GM12892 (cell line): Measurements from ENCODE around the gene BATF3.
"Not testable (repeated sequence)": the region's sequence is repeated elsewhere in the genome, so short reads cannot be mapped to it uniquely, and the experiment has no call there.

ENCODE experiments used
- DNase-seq: peaks from one replicate; pipeline ENCODE4 v3.0.0; 2011; ENCODE audit not compliant: insufficient read length
- FAIRE-seq: peaks from 2 replicates; lab custom pipeline; 2011; peaks lifted over from hg19 to GRCh38; lab: Jason Lieb, UNC
- POLR2A ChIP-seq: IDR thresholded peaks from 2 replicates; pipeline ENCODE4 v1.6.1; 2011; ENCODE audit warnings: low read depth, low read length, control low read depth
- POLR2AphosphoS5 ChIP-seq: IDR thresholded peaks from 2 replicates; pipeline ENCODE4 v1.6.1; 2011; ENCODE audit warnings: low read depth, low read length, control low read depth
- TAF1 ChIP-seq: IDR thresholded peaks from 2 replicates; pipeline ENCODE4 v1.6.1; 2011; ENCODE audit warnings: low read depth, mild to moderate bottlenecking, control low read depth, low read length, borderline replicate concordance

BATF3 gene

DNA sequence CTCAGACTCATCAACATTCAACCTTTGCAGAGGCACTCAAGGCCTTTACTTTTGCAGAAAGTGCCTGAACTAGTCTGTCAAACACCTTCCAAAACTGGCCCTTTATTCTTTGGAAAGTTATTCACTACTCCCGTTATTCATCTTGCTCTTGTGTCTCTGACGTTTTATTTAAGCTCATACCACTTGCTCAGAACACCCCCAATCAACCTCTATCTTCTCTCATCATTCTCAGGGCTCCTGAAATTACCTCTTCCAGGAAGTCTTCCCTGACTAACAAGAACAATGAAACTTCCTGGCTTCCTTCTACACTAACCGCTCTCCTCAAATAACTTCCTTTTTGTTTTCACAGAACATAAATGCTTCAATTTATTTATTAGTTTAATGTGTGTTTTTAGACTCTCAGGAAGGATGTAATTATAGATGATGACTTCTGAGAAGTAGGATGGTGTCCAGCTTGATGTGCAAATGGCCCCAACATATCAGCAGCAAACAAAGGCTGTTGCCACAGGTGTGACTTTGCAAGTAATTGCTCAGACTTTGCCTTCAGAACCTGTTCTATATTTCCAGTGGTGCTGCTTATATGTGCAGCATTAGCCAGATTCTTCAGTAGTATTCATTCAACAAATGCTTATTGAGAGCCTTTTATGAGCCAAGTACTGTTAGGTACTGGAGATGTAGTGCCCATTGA is 22.8 kb upstream of the BATF3 start:
- TF ChIP-seq POLR2AphosphoS5 (no peak), POLR2A (no peak)
- FAIRE-seq (no peak), DNase-seq (no peak)

- no peak for DNase-seq
- peak; percentile 84 for FAIRE-seq
- TF ChIP-seq POLR2A (no peak), TAF1 (no peak), POLR2AphosphoS5 (no peak)
These were observed 22.0 kb upstream of the BATF3 start for GRCh38 chr1:212721388-212722247.

DNA sequence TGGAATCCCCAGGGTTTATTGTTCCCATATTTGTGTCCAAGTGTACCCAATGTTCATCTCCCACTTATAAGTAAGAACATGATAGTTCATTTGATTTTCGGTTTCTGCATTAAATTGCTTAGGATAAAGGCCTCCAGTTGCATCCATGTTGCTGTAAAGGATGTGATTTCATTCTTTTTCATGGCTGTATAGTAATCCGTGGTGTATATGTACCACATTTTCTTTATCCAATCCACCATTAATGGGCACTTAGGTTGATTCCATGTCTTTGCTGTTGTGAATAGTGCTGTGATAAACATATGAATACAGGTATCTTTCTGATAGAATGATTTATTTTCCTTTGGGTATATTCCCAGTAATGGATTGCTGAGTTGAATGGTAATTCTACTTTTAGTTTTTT is 20.0 kb upstream of the BATF3 start:
- DNase-seq = no peak
- no peak for FAIRE-seq
- TF ChIP-seq TAF1 (no peak), POLR2AphosphoS5 (no peak), POLR2A (no peak)

DNA sequence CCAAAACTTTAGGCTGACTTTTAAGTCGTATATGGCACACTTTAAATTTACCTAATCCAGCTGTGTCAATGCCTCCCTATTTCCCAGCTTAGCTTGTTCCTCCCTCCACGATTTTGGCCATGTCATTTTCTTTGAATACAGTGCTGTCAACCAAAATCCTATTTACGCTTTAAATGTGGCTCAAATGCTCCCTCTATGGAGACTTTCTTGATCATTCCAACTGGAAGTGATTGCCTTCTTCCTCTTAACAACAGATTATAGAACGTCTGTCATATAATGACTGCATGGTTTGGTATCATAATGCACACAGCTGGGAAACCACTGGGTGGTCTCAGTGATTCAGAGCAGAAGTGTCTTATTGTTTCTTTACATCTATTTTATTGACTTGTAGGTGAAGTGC is 18.9 kb upstream of the BATF3 start:
- TF ChIP-seq POLR2A = no peak
- no peak for TF ChIP-seq POLR2AphosphoS5
- TF ChIP-seq TAF1 = no peak
- DNase-seq (no peak), FAIRE-seq (no peak)

DNA sequence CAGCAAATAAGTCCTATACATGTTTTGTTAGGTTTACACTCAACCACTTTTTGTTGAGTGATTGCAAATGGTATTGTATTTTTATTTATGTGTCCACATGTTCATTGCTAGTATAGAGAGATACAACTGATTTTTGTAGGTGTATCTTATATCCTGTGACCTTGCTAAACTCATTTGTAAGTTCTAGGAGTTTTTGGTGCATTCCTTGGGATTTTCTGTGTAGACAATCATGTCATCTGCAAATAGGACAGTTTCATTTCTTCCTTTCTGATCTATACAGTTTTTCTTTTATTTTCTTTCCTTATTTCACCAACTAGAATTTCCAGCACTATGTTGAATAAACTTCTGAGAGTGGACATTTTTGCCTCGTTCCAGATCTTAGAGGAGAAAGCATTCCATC is 16.5 kb upstream of the BATF3 start:
- DNase-seq = no peak
- TF ChIP-seq POLR2AphosphoS5 = no peak
- TF ChIP-seq POLR2A = no peak
- TF ChIP-seq TAF1 = no peak
- no peak for FAIRE-seq

GRCh38 chr1:212713465-212714136 is 14.0 kb upstream of the BATF3 start:
- no peak for TF ChIP-seq TAF1
- peak; percentile 40 for FAIRE-seq

GRCh38 chr1:212712451-212713303 is 13.0 kb upstream of the BATF3 start:
- FAIRE-seq (peak; percentile 24), DNase-seq (no peak)
- no peak for TF ChIP-seq POLR2AphosphoS5
- no peak for TF ChIP-seq TAF1
- TF ChIP-seq POLR2A = no peak

More at GRCh38 chr1:212713465-212714136, 14.0 kb upstream of the BATF3 start:
- DNase-seq = no peak

GRCh38 chr1:212711974-212712373 is 12.3 kb upstream of the BATF3 start:
- not testable (repeated sequence) for DNase-seq, FAIRE-seq

DNA sequence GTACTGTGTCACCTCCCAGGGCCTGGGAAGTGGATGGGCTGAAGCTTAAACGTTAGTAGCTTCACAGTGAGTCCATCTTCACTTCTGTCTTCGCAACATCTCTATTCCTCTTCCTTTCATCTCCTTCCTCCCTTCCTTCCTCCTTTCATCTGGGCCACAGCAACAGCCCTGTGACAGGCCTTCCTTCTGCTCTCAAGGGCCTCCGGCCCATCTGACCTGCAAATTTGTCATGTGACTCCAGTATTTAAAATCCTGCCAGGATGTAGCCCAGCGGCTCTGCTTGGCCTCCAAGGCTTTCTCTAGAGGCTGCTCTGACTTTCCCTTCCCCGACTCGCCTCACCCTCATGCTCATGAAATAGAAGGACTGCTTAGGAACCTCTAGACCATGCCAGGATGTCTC is 10.9 kb upstream of the BATF3 start:
- TF ChIP-seq POLR2AphosphoS5 (no peak), POLR2A (no peak), TAF1 (no peak)
- FAIRE-seq (no peak), DNase-seq (no peak)

- DNase-seq (no peak), FAIRE-seq (no peak)
- no peak for TF ChIP-seq POLR2A
- no peak for TF ChIP-seq POLR2AphosphoS5
- TF ChIP-seq TAF1 = no peak
These were observed 4.4 kb upstream of the BATF3 start for GRCh38 chr1:212703991-212704564.

- no peak for FAIRE-seq
- DNase-seq = no peak
- TF ChIP-seq POLR2AphosphoS5 (no peak), POLR2A (no peak)
These were observed 3.0 kb upstream of the BATF3 start for GRCh38 chr1:212702672-212703071.

- FAIRE-seq (no peak), DNase-seq (no peak)
- no peak for TF ChIP-seq POLR2AphosphoS5
- no peak for TF ChIP-seq POLR2A
- no peak for TF ChIP-seq TAF1
These were observed 2.3 kb upstream of the BATF3 start for GRCh38 chr1:212701910-212702309.
